Measurements from ENCODE around the gene SAG. TPM values are rescaled to one million over a fixed set of nuclear protein-coding genes. Genes with fewer than 3 reads are reported as not detected.

SAG gene
- total and polyA plus RNA-seq, 8 donors = 1.5 TPM; not detected in 7

- intact Hi-C loops (cut with DNase I; ENCODE audit: low total_unique reads) = loop anchor here (10.0 kb wide), 1 partner anchor 93 kb away; no protein-coding TSS in a partner anchor
- Histone ChIP-seq H3K4me1 (peaks cover 22 to 66% (median 35%) of the 10 kb centered on the region in 4 donors), H3K27ac (no peak overlapping the region), H3K9me3 (no peaks in the 10 kb centered on the region), H3K36me3 (no peaks in the 10 kb centered on the region), H3K4me3 (no peak overlapping the region), H3K27me3 (no peaks in the 10 kb centered on the region)
- TF ChIP-seq CTCF (IDR thresholded peaks at IDR 0.05) (no peak), EP300 (IDR thresholded peaks at IDR 0.05) (no peak), POLR2A (IDR thresholded peaks at IDR 0.05) (no peak), POLR2AphosphoS5 (IDR thresholded peaks at IDR 0.05) (no peak)
- no peak for DNase-seq
- 81 to 90% (median 85%) methylated on average over 7 of the region's 7 CpGs for WGBS, 5 donors
These were observed 43.8 kb downstream of the SAG start for GRCh38 chr2:233351423-233351822.

GRCh38 chr2:233352141-233352842 lies 44.7 kb downstream of the SAG start:
- H3K27me3 ChIP-seq = no peaks in the 10 kb centered on the region
- peaks cover 31 to 74% (median 43%) of the 10 kb centered on the region in 4 donors for H3K4me1 ChIP-seq
- no peak overlapping the region for H3K4me3 ChIP-seq
- 95 to 98% (median 95%) methylated on average over 25 of the region's 25 CpGs for WGBS, 5 donors
- intact Hi-C loops (cut with DNase I; ENCODE audit: low total_unique reads) = loop anchor here (10.0 kb wide), 1 partner anchor 93 kb away; no protein-coding TSS in a partner anchor
- H3K9me3 ChIP-seq = no peaks in the 10 kb centered on the region
- H3K36me3 ChIP-seq = no peaks in the 10 kb centered on the region
- TF ChIP-seq EP300 (IDR thresholded peaks at IDR 0.05) (no peak), POLR2A (IDR thresholded peaks at IDR 0.05) (no peak), POLR2AphosphoS5 (IDR thresholded peaks at IDR 0.05) (no peak)
- DNase-seq = no peak
- no peak overlapping the region for H3K27ac ChIP-seq

GRCh38 chr2:233353101-233353768 lies 45.6 kb downstream of the SAG start:
- Histone ChIP-seq H3K4me3 (peak overlapping the region; percentile 67 to 98 (median 83)), H3K9me3 (no peaks in the 10 kb centered on the region), H3K36me3 (no peaks in the 10 kb centered on the region), H3K27me3 (no peaks in the 10 kb centered on the region), H3K4me1 (peaks cover 31 to 83% (median 46%) of the 10 kb centered on the region in 4 donors), H3K27ac (peak overlapping the region; percentile 68 to 82 (median 81))
- intact Hi-C loops (cut with DNase I; ENCODE audit: low total_unique reads) = loop anchor here (10.0 kb wide), 1 partner anchor 92 kb away; no protein-coding TSS in a partner anchor
- TF ChIP-seq EP300 (IDR thresholded peaks at IDR 0.05) (no peak), CTCF (IDR thresholded peaks at IDR 0.05) (no peak), POLR2AphosphoS5 (IDR thresholded peaks at IDR 0.05) (no peak), POLR2A (IDR thresholded peaks at IDR 0.05) (no peak)
- peak in 1 of 2 donors; percentile 39 for DNase-seq
- WGBS, 5 donors = 55 to 61% (median 58%) methylated on average over 15 to 22 of the region's 22 CpGs

- peaks cover 30 to 81% (median 46%) of the 10 kb centered on the region in 4 donors for H3K4me1 ChIP-seq
- peak within 1 kb of the TSS; percentile 73 to 87 (median 82) for H3K27ac ChIP-seq
- WGBS, 5 donors = 2 to 8% (median 3%) methylated on average over 27 to 56 of the region's 56 CpGs
- H3K4me3 ChIP-seq = peak within 1 kb of the TSS; percentile 67 to 98 (median 83)
- intact Hi-C loops (cut with DNase I; ENCODE audit: low total_unique reads) = loop anchor here (10.0 kb wide), 1 partner anchor 91 kb away; no protein-coding TSS in a partner anchor
- no peak for TF ChIP-seq POLR2A (IDR thresholded peaks at IDR 0.05)
- TF ChIP-seq POLR2AphosphoS5 (IDR thresholded peaks at IDR 0.05) = peak in 1 of 3 donors; percentile 29
- TF ChIP-seq EP300 (IDR thresholded peaks at IDR 0.05) = no peak
- peak in 4 of 7 experiments; percentile 31 to 91 (median 68) for TF ChIP-seq CTCF (IDR thresholded peaks at IDR 0.05)
- no peaks in the 10 kb centered on the region for H3K27me3 ChIP-seq
- no peaks in the 10 kb centered on the region for H3K36me3 ChIP-seq
- DNase-seq = peak; percentile 69 to 88
- no peaks in the 10 kb centered on the region for H3K9me3 ChIP-seq
These were observed 46.3 kb downstream of the SAG start, which contains the start of gene DGKD for GRCh38 chr2:233353769-233354499. DGKD (plus strand) TSS chr2:233354494; CDS start chr2:233354519, 25 bp downstream.

Measured in stomach (tissue), 9 donors.